K562 (cell line): ENCODE measurements around the gene PRKCE. TPM values are rescaled to one million over a fixed set of nuclear protein-coding genes. Genes with fewer than 3 reads are reported as not detected.
A peak's percentile ranks its signal among the peaks of the same experiment; 100 is the strongest.

Experiments used
- BACH1 ChIP-seq: fragments of 200-800 bp; sonication (Bioruptor generic); IDR thresholded peaks from 2 replicates; pipeline ENCODE4 v1.6.1; 2016; ENCODE audit warnings: missing genetic modification characterization, missing compliant biosample characterization
- CTBP1 ChIP-seq: fragments of 450-650 bp; IDR thresholded peaks from 2 replicates; pipeline ENCODE4 v1.6.1; 2016; ENCODE audit warnings: borderline replicate concordance
- ELF1 ChIP-seq: fragments of 200-800 bp; sonication (Bioruptor generic); IDR thresholded peaks from 2 replicates; pipeline ENCODE4 v1.6.1; 2016; ENCODE audit warnings: missing genetic modification characterization, missing compliant biosample characterization
- ELK3 ChIP-seq: fragments of 450-650 bp; formaldehyde crosslinking; IDR thresholded peaks from 2 replicates; pipeline ENCODE4 v1.4.0; 2020; ENCODE audit warnings: mild to moderate bottlenecking
- ETV6 ChIP-seq, 3 experiments: fragments of 150-350 bp in 1 of 3; sonication (generic) in 1 of 3; formaldehyde crosslinking in 1 of 3; IDR thresholded peaks; 2 replicates each; pipeline versions ENCODE4 v1.6.1 to v1.8.0; 2014 to 2022; ENCODE audit warnings: borderline replicate concordance in 2 of 3, low read depth in 2 of 3, antibody characterized with exemption in 1 of 3, low read length in 1 of 3, mild to moderate bottlenecking in 1 of 3, missing genetic modification reagents in 1 of 3
- GTF2F1 ChIP-seq: IDR thresholded peaks from 2 replicates; pipeline ENCODE4 v1.6.1; 2011; ENCODE audit warnings: low read depth, low read length, improper control_type of control experiment
- HNRNPK ChIP-seq: fragments of 200-400 bp; formaldehyde crosslinking; IDR thresholded peaks from one replicate; pipeline ENCODE4 v1.6.1; 2018; ENCODE audit warnings: mild to moderate bottlenecking, low read depth, low read length; ENCODE audit not compliant: poor library complexity, severe bottlenecking
- MCM2 ChIP-seq: fragments of 450-650 bp; IDR thresholded peaks from 2 replicates; pipeline ENCODE4 v1.6.1; 2017; ENCODE audit warnings: low read depth, mild to moderate bottlenecking
- MEIS2 ChIP-seq: fragments of 450-650 bp; IDR thresholded peaks from 2 replicates; pipeline ENCODE4 v1.6.1; 2014; ENCODE audit warnings: mild to moderate bottlenecking; ENCODE audit not compliant: partially characterized antibody
- MYC ChIP-seq, 2 experiments: fragments of 250-450 bp in 1 of 2; sonication (Bioruptor Pico) in 1 of 2; IDR thresholded peaks; 2 replicates each; pipeline versions ENCODE4 v1.5.1 to v1.6.1; 2012 to 2021; ENCODE audit warnings: low read depth in 2 of 2, borderline replicate concordance in 1 of 2, improper control_type of control experiment in 1 of 2, low read length in 1 of 2, mild to moderate bottlenecking in 1 of 2, moderate library complexity in 1 of 2
- RBM17 ChIP-seq: fragments of 200-400 bp; formaldehyde crosslinking; IDR thresholded peaks from 2 replicates; pipeline ENCODE4 v1.6.1; 2017; ENCODE audit warnings: low read depth, mild to moderate bottlenecking, low read length, borderline replicate concordance
- RCOR1 ChIP-seq, 2 experiments: IDR thresholded peaks; 2 replicates each; pipeline ENCODE4 v1.6.1; 2012; ENCODE audit warnings: low read depth in 2 of 2, low read length in 2 of 2, borderline replicate concordance in 1 of 2, improper control_type of control experiment in 1 of 2
- SOX6 ChIP-seq: fragments of 450-650 bp; IDR thresholded peaks from 2 replicates; pipeline ENCODE4 v1.6.1; 2014; ENCODE audit warnings: mild to moderate bottlenecking
- TAF15 ChIP-seq: fragments of 200-400 bp; formaldehyde crosslinking; IDR thresholded peaks from 2 replicates; pipeline ENCODE4 v1.6.1; 2017; ENCODE audit warnings: mild to moderate bottlenecking, low read depth, low read length, moderate library complexity
- TFAP4 ChIP-seq: sonication (generic); formaldehyde crosslinking; IDR thresholded peaks from 2 replicates; pipeline ENCODE4 v1.8.0; 2022; ENCODE audit warnings: missing genetic modification reagents, mild to moderate bottlenecking, moderate library complexity, borderline replicate concordance
- TRIM28 ChIP-seq: fragments of 450-650 bp; IDR thresholded peaks from 2 replicates; pipeline ENCODE4 v1.6.1; 2017
- VEZF1 ChIP-seq: fragments of 200-800 bp; sonication (Bioruptor generic); IDR thresholded peaks from 2 replicates; pipeline ENCODE4 v1.6.1; 2017; ENCODE audit warnings: missing genetic modification characterization, missing compliant biosample characterization
- polyA plus RNA-seq, 8 experiments: library from polyadenylated mRNA; depleted of rRNA in 4 of 8; stranded (reverse) in 5 of 8; unstranded in 3 of 8; fragments of >200 nt; fragmentation: Nextera tagmentation in 2 of 8; fragmentation: Illumina TruSeq in 1 of 8; extraction: Ambion mirVana in 2 of 8; extraction: Trizol in 1 of 8; gene quantifications; 2 replicates each; pipeline versions ENCODE4 v1.2.1 to v1.2.3, GENCODE V29; 2011 to 2014; ENCODE audit warnings: inconsistent platforms in 1 of 8, missing spikeins in 1 of 8
- total RNA-seq, 7 experiments: library from RNA; depleted of rRNA in 6 of 7; stranded (reverse); fragments of >200 nt in 6 of 7; fragmentation: Illumina TruSeq in 2 of 7; extraction: Trizol in 2 of 7; gene quantifications; 2 replicates each; pipeline versions ENCODE4 v1.2.1 to v1.2.3, GENCODE V29; 2011 to 2021; ENCODE audit warnings: low replicate concordance in 1 of 7
- TF ChIP-seq, protein P1 (sequence below): sonication (generic); formaldehyde crosslinking; IDR thresholded peaks from 2 replicates; pipeline ENCODE4 v1.8.0; 2022; ENCODE audit warnings: mild to moderate bottlenecking, low read depth, missing genetic modification reagents
- TF ChIP-seq, protein P2 (sequence below), 2 experiments: fragments of 450-650 bp; IDR thresholded peaks; 2 replicates each; pipeline ENCODE4 v1.6.1; 2016
- TF ChIP-seq, protein P3 (sequence below): sonication (generic); formaldehyde crosslinking; IDR thresholded peaks from 2 replicates; pipeline ENCODE4 v1.8.0; 2022; ENCODE audit warnings: mild to moderate bottlenecking, missing genetic modification reagents

The PRKCE gene
- total and polyA plus RNA-seq, 9 of the 15 experiments (the other 6 are each of a cell fraction or from before 2014, with no cell fraction given), result 0.06 to 1.0 (median 0.22) TPM; not detected in 1

GRCh38 chr2:46134531-46135227 is 483.2 kb downstream of the PRKCE start (continued):
- TF ChIP-seq VEZF1 (CRISPR knock-in tag), result peak; percentile 39; the same call in 1 of the 2 replicates
- TF ChIP-seq, protein P1, sequence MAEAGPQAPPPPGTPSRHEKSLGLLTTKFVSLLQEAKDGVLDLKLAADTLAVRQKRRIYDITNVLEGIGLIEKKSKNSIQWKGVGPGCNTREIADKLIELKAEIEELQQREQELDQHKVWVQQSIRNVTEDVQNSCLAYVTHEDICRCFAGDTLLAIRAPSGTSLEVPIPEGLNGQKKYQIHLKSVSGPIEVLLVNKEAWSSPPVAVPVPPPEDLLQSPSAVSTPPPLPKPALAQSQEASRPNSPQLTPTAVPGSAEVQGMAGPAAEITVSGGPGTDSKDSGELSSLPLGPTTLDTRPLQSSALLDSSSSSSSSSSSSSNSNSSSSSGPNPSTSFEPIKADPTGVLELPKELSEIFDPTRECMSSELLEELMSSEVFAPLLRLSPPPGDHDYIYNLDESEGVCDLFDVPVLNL (CRISPR knock-in tag), result no peak
- TF ChIP-seq, protein P2, sequence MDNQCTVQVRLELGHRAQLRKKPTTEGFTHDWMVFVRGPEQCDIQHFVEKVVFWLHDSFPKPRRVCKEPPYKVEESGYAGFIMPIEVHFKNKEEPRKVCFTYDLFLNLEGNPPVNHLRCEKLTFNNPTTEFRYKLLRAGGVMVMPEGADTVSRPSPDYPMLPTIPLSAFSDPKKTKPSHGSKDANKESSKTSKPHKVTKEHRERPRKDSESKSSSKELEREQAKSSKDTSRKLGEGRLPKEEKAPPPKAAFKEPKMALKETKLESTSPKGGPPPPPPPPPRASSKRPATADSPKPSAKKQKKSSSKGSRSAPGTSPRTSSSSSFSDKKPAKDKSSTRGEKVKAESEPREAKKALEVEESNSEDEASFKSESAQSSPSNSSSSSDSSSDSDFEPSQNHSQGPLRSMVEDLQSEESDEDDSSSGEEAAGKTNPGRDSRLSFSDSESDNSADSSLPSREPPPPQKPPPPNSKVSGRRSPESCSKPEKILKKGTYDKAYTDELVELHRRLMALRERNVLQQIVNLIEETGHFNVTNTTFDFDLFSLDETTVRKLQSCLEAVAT (IDR thresholded peaks at IDR 0.05), result peak in 1 of 2 experiments; percentile 50; a peak in 1 of 4 replicates
- TF ChIP-seq CTBP1, result peak; percentile 87
- TF ChIP-seq BACH1, result no peak
- no peak for TF ChIP-seq TRIM28
- peak; percentile 71; the same call in 1 of the 2 replicates for TF ChIP-seq SOX6
- TF ChIP-seq ETV6 (IDR thresholded peaks at IDR 0.05; ENCODE audit: borderline replicate concordance in 1 of 2, low read depth in 2 of 2, low read length in 1 of 2), result no peak
- no peak for TF ChIP-seq ETV6 (CRISPR knock-in tag; IDR thresholded peaks at IDR 0.05; ENCODE audit: borderline replicate concordance)
- no peak for TF ChIP-seq ELK3 (CRISPR knock-in tag)
- no peak for TF ChIP-seq TAF15
- TF ChIP-seq, protein P3, sequence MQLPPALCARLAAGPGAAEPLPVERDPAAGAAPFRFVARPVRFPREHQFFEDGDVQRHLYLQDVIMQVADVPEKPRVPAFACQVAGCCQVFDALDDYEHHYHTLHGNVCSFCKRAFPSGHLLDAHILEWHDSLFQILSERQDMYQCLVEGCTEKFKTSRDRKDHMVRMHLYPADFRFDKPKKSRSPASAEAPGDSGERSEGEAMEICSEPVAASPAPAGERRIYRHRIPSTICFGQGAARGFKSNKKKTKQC, result no peak
- no peak for TF ChIP-seq MCM2
- peak; percentile 41; the same call in 1 of the 2 replicates for TF ChIP-seq MYC (IDR thresholded peaks at IDR 0.05; ENCODE audit: low read depth, low read length)
- TF ChIP-seq MYC (CRISPR knock-in tag; IDR thresholded peaks at IDR 0.05; ENCODE audit: borderline replicate concordance, low read depth), result no peak
- TF ChIP-seq GTF2F1, result no peak
- no peak for TF ChIP-seq RBM17
- TF ChIP-seq HNRNPK, result no peak
- TF ChIP-seq TFAP4 (CRISPR knock-in tag), result peak; percentile 94
- peak; percentile 66 for TF ChIP-seq ELF1
- peak in 1 of 2 experiments; percentile 64; a peak in 2 of 4 replicates for TF ChIP-seq RCOR1 (IDR thresholded peaks at IDR 0.05; ENCODE audit: borderline replicate concordance in 1 of 2, low read depth in 2 of 2, low read length in 2 of 2)
- peak; percentile 45 for TF ChIP-seq MEIS2
